HG03460 (cell line): Measurements from ENCODE around the gene SHOX.
"Not testable (repeated sequence)": the region's sequence is repeated elsewhere in the genome, so short reads cannot be mapped to it uniquely, and the experiment has no call there.

ENCODE experiments used
- ATAC-seq: cut with Tn5 transposase; IDR thresholded peaks from one replicate; pipeline ENCODE4 v1.9.1; 2021; ENCODE audit not compliant: unreplicated experiment

The SHOX gene

DNA sequence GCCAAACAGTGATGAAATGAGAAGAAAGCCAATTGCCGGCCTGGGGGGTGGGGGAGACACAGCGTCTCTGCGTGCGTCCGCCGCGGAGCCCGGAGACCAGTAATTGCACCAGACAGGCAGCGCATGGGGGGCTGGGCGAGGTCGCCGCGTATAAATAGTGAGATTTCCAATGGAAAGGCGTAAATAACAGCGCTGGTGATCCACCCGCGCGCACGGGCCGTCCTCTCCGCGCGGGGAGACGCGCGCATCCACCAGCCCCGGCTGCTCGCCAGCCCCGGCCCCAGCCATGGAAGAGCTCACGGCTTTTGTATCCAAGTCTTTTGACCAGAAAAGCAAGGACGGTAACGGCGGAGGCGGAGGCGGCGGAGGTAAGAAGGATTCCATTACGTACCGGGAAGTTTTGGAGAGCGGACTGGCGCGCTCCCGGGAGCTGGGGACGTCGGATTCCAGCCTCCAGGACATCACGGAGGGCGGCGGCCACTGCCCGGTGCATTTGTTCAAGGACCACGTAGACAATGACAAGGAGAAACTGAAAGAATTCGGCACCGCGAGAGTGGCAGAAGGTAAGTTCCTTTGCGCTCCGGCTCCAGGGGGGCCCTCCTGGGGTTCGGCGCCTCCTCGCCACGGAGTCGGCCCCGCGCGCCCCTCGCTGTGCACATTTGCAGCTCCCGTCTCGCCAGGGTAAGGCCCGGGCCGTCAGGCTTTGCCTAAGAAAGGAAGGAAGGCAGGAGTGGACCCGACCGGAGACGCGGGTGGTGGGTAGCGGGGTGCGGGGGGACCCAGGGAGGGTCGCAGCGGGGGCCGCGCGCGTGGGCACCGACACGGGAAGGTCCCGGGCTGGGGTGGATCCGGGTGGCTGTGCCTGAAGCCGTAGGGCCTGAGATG lies at the start of gene SHOX:
SHOX (plus strand) TSS at position 180 of the 885 bp plus-strand sequence; CDS start at position 287, 107 bp downstream.
- no peak for ATAC-seq

- ATAC-seq = no peak
Observed at GRCh38 chrX:581066-581465, 49.5 kb upstream of the SHOX start.

GRCh38 chrX:581720-582298 lies 48.8 kb upstream of the SHOX start:
- ATAC-seq = no peak

GRCh38 chrX:584572-584971 lies 46.0 kb upstream of the SHOX start:
- no peak for ATAC-seq

GRCh38 chrX:585115-585808 lies 45.3 kb upstream of the SHOX start:
- no peak for ATAC-seq

- no peak for ATAC-seq
Observed at GRCh38 chrX:586351-586750, 44.2 kb upstream of the SHOX start.

DNA sequence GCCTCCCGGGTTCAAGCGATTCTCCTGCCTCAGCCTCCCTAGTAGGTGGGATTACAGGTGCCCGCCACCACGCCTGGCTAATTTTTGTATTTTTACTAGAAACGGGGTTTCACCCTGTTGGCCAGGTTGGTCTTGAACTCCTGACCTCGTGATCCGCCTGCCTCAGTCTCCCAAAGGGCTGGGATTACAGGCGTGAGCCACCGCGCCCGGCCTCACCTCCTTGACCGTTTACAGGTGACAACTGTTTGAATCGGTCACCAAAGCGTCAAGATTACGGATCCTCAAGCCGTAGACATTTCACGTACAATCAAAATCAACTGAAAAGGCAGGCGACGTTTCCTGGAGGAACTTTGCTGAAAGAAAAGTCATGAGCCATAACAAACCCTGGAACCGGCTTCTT lies 41.3 kb upstream of the SHOX start:
- not testable (repeated sequence) for ATAC-seq

GRCh38 chrX:590693-591404 lies 39.7 kb upstream of the SHOX start:
- no peak for ATAC-seq

DNA sequence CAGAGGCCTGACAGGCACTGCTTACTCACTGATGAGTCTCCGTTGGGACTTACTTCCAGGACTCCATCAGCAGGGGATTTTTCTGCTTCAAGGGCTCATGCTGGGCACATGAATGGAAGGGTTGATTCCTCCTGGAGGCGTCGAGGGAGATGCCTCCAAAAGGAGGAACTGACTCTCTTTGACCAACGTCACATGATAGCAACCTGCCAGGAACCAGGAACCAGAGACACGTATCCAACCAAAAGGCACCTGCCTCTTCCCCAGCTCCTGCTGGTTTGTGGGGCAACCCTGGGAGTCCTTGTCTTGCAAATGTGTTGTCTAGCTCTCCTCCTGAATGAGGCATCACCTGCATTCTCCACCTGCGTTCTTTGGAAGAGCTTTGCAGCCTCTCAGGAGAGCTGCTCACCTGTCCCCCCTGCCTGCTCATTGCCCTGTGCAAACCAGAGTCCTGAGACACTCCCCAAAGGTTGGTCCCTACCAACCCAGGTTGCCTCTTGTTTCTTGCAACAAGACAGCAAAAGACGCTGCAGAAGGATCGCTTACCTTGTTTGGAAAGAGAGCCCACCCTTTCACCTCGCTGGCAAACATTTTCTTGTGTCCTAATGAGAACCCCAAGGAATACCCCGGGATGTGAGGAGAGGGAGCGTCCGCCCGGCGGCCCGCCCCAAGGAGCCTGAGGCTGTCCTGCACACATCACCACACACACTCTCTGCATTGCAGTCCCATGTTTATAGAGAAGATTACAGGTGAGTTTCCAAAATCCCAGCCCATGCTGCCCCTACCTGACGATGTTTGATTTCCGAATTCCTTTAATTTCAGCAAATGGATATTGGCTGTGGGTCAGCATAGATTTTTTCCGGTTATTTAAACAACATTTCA lies 30.5 kb upstream of the SHOX start:
- no peak for ATAC-seq

DNA sequence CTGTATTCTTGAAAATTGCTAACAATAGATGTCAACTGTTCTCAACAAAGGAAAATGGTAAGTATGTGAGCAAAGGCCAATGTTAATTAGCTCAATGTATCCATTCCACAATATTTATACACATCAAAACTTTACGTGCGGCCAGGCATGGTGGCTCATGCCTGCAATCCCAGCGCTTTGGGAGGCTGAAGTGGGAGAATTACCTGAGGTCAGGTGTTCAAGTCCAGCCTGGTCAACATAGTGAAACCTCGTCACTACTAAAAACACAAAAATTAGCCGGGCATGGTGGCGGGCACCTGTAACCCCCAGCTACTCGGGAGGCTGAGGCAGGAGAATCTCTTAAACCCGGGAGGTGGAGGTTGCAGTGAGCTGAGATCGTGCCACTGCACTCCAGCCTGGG lies 27.6 kb upstream of the SHOX start:
- ATAC-seq = not testable (repeated sequence)

DNA sequence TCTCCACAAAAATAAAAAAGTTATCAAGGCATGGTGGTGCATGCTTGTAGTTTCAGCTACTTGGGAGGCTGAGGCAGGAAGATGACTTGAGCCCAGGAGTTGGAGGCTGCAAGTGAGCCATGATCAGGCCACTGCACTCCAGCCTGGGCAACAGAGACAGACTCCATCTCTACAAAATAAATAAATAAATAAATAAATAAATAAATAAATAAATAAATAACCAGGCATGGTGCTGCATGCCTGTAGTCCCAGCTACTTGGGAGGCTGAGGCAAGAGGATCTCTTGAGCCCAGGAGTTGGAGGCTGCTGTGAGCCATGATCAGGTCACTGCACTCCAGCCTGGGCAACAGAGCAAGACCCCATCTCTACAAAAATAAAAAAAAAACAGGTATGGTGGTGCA lies 26.0 kb upstream of the SHOX start:
- not testable (repeated sequence) for ATAC-seq

DNA sequence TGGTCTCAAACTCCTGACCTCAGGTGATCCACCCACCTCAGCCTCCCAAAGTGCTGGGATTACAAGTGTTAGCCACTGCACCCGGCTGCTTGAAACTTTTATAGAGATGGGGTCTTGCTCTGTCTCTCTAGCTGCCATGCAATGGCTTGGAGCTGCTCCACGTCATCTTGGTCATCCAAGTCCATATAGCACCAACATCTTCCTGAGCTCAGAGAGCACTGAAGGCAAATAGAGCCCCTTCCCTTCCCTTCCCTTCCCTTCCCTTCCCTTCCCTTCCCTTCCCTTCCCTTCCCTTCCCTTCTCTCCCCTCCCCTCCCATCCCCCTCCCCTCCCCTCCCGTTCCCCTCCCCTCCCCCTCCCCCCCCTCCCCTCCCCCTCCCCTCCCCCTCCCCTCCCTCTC lies 22.5 kb upstream of the SHOX start:
- not testable (repeated sequence) for ATAC-seq

- no peak for ATAC-seq
Observed at GRCh38 chrX:614136-614535, 16.5 kb upstream of the SHOX start.

DNA sequence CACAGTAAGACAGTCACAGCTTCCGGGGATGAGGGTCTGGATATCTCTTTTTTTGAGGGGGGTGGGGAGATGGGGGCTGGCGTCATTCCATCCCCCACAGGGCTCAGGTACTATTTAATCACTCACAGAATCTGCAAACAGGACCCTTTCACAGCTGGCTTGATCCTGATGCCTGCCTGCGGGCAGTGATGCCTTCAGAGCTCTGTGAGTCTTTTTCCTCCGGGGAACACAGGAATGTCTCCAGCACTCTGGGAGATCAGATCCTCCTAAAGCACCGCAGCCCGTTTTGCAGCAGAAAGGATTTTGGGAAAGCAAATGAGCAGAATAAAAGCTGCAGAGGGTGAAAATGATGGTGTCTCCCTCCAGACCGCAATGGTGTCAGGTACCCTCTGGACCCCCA lies 13.2 kb upstream of the SHOX start:
- no peak for ATAC-seq

DNA sequence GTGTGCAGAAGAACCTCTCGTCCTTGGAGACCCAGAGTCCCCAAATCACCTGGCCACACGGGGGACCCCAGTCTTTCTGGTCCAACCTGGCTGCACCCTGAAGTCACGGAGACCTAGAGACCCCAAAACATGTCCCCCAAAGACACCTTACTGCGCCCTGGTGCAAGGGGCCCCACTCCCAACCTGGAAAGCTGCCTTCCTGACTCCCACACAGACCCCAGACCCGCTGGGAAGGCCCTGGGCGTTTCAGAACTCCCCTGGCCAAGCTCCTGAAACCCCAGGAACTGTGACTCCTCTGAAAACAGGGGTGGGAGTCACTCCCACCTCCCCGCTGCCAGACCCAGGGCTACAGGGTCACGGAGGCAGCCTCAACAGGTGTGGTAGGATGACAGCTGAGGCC lies 12.7 kb upstream of the SHOX start:
- no peak for ATAC-seq

- ATAC-seq = not testable (repeated sequence)
Observed at GRCh38 chrX:618304-618703, 12.3 kb upstream of the SHOX start.

DNA sequence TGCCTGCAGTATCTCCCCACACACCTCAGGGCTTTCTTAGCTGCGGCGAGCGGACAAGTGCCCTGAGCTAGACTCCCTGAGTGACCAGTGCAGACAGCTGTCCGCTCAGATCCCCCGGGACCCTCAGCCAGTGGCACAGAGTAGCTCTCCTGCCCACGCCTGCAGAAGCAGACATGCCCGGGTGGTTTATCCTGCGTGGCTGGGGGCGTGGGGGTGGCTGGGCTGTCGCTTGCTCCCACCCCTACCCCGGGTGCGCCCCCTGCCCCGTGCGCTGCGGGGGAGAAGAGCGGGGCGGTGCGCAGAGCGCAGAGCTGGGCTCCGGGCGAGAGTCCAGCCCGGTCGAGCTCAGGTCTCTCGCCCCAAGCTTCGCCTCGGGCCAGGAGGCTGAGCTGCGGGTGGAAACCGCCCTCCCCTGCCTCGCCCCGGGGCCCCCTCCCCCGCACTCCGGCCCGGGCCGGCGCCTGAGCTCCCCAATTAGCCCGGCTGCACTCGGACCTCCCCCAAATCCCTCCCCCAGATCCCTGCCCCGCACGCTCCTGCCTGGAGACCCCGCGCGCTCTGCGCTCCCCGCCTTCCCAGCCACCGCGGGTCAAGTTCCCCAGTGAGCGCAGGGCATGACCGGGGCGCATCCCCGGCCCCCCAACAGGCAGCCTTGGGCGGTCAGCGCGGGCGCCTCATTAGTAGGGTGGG lies 11.7 kb upstream of the SHOX start:
- ATAC-seq = no peak

GRCh38 chrX:619451-619811 lies 11.2 kb upstream of the SHOX start:
- no peak for ATAC-seq

DNA sequence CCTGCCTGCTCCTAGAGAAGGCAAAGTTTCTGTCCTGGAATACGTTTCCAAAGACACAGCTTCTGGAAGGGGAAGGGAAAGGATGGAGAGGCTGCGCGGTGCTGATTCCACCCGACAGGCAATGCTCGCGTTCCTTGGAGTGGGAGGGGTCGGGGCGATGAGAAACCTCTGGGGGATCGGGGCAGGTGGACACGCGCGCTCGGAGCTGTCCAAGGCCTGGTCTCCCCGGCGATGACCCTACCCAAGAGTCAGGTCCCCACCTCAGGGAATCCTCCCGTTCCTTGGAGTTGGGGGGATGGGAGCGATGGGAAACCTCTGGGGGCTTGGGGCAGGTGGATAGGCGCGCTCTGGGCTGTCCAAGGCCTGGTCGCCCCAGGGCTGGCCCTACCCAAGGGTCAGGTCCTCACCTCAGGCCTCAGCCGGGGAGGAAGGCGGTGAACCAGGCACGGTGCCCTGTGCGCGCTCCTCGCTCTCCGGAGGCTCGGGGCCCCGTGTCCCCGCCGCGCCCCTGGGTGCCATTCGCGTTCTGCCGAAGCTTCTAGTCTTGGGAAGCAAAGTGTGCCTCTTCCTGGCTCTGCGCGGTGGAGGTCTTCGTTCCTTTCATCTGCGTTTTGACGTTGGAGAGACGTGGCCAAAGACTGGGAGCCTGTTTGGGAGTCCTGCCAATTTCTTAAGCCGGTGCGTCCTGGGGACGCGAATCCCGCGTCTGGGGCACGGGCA lies 10.6 kb upstream of the SHOX start:
- ATAC-seq = no peak
